Middle frontal gyrus (tissue), 1 donor: Measurements from ENCODE around the gene R3HDML.

Experiments
- DNase-seq: peaks from one replicate; pipeline ENCODE4 v3.0.0-alpha.2; 2015; ENCODE audit warnings: low spot score; ENCODE audit errors: extremely low spot score

R3HDML gene

DNA sequence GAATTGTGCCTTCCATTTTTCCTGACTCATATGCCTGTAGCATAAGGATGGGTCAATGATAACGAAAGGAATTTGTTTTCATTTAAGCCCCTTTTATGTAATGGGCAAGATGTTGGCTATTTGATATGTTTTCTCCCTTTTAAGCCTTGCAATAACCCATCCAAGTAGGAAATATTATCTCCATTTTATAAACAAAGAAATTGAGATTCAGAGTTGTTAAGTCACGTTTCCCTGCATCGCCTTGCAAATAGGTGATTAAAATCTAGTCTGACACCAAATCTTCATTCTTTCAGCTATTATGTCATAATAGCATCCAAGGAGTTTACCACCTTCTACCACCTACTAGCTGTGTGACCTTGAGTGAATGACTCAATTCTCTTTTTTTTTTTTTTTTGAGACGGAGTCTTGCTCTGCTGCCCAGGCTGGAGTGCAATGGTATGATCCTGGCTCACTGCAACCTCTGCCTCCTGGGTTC, 25.7 kb downstream of the R3HDML start:
- DNase-seq, result no peak

DNA sequence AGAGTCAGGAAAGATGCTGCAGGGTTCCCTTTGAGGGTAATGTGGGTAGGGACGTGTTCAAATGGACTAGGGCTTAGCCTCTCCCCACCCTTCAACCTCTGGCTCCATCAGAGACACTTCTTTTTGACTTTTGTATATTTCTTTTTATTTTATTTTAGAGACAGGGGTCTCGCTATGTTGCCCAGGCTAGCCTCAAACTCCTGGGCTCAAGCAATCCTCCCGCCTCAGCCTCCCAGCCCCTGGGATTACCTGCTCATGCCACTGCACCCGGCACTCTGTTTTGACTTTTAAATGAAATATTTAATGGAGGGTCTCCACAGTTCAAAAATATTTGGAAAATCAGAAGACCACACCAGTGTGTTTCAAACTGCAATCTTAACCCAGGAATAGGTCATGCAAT, 27.2 kb downstream of the R3HDML start:
- no peak for DNase-seq

DNA sequence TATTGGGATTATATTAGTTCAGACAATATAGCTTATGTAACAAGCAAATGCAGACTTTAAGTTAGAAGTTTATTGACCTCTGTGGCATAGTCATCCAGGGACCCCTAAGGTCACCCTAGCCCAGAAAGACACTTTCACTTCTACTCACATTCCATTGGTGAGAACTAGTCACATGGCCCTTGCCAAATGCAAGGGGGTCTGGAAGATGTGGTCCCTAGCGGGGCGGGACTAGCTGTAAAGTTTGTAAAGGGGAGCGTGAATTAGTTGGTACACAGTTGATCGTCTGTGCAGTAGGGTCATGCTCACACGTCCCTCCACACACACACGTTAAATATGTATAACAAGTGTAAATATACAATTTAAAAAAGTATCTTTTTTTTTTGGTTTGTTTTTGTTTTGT, 27.9 kb downstream of the R3HDML start:
- DNase-seq, result no peak

DNA sequence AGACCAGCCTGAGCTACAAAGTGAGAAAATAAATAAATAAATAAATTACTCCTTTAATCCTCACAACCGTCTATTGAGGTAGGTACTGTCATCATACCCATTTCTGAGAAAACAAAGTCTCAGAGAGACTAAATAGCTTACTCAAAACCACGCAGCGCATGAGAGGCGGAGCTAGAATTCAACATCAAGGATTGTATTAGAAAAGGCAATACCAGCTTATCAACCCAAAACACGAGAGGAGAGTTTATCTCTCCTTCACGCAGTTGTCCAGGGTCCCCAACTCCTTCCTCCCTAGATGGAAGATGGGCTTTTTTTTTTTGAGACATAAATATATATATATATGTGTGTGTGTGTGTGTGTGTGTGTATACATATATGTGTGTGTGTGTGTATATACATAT, 30.9 kb downstream of the R3HDML start:
- DNase-seq, result no peak

DNA sequence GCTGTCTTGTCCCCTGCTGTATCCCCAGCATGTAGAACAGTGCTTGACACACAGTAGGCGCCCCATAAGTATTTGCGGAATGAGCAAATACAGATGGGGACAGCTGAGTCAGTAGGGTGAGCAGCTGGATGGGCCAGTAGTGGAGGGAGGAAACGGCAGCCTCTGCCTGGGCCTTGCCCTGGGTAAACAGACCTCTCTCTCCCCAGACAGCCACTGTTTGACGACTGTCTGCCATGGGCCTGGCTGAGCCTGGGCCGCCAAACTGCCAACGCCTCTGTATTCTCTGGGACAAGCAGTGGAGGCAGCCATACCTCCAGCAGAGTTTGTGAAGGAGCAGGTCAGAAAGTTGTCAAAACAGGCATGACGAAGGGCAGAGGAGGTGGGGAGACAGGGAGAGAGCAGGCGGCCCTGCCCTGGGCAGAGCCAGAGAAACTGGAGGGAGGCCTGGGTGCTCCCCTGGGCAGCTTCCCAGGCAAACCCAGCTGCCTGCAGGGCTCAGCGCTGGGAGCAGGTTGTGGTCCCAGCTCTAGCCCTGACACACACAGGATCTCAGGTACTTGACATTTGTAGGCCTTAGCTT, 33.9 kb downstream of the R3HDML start:
- DNase-seq, result no peak

DNA sequence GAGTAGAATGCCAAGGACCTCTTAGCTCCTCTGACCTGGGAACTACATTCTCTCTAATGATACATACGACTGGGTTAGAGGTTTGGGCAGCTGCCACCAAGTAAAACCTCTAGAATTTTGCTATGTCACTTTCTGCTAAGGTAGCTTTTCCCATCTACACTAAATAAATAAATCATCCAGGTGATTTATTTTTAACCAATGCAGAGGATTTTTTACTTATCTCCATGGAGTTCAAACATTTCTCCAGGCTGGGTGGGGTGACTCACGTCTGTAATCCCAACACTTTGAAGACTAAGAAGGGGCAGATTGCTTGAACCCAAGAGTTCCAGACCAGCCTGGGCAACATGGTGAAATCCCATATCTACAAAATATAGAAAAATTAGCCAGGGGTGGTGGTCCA, 45.8 kb downstream of the R3HDML start:
- no peak for DNase-seq

DNA sequence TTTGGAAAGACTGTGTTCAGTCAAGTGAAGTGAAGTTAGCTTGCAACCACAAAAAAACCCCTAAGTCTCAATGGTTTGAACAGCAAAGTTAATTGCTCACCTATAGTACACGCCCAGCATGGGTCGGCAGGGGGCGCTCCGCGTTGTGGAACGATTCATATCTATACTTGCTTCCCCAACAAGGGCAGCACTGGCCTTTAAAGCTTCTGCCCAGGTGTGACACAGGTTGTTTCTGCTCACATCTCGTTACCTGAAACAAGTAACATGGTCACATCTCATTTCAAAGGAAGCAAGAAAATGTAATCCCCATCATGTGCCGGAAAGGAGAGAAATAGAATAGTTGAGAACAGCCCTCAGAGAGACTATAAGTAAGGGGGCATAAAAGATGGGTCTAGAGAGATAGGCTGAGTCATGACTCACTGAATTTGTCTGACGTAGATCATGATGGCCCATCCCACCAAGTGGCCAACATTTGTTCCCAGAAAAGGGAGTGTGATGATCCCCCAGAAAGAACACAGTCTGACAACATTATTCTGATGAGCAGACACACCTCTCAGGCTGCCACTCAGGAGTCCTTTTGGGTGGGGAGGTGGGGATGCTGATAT, 47.7 kb downstream of the R3HDML start:
- no peak for DNase-seq

DNA sequence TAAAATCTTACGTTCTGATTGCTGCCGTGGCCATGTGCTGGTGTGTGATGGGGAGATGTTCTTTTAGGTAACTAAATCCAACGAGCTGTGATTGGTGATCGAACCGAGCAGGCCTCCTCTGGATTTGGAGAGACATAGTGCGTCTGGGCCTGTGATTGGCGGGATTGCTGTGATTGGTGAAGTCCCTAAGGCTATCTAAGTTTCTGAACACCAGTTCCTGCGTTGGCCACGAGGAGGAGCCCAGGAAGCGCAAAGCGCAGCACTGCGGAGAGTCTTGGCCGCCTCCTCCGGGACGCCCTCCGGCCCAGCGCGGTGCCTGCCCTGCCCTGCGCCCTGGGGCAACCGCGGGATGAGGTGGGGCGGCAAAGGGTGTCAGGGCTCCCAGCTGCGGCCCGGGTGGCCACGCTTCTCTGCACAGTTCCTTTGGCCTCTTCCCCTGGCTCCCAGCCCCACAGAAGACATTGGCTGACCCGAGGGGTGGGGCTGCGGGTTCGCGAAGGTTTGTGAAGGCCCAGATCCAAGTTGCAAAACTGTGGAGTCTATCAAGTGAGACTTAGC, 51.7 kb downstream of the R3HDML start:
- peak; percentile 16 for DNase-seq

DNA sequence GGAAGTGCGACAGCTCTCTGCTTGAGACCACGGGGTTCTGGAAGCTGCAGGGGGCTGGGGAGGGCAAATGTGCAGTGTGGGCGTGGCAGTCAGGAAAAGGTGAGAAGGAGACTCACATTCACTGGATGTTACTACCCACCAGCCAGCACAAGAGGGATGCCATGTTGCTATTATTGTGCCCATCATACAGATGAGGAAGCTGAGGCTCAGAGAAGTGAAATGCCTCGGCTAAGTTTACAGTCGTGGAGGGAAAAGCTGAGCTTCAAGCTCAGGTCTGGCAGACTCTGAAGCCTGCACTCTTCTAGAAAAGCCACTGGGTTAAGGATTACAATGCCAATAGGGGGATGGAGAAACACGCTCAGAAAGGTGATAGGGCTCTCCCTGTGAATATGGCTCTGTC, 53.0 kb downstream of the R3HDML start:
- no peak for DNase-seq

DNA sequence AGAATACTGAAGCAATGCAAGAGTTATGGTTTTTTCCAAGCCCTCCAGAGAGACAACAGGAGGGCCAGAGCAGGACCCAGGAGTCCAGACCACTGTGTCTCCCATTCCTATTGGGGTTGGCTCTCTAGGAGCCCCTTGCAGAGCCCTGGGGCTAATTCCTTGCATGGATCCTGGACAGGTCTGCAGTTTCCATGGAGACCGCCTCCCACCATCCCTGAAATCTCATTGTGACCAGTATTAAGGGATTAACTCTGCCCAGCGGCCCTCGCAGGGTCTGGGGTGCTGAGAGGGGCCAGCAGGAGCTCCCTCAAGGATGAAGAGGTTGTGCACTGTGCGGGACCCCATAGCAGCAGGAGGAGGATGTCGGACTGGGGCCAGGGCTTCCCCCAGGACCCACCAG, 53.4 kb downstream of the R3HDML start:
- DNase-seq, result no peak

DNA sequence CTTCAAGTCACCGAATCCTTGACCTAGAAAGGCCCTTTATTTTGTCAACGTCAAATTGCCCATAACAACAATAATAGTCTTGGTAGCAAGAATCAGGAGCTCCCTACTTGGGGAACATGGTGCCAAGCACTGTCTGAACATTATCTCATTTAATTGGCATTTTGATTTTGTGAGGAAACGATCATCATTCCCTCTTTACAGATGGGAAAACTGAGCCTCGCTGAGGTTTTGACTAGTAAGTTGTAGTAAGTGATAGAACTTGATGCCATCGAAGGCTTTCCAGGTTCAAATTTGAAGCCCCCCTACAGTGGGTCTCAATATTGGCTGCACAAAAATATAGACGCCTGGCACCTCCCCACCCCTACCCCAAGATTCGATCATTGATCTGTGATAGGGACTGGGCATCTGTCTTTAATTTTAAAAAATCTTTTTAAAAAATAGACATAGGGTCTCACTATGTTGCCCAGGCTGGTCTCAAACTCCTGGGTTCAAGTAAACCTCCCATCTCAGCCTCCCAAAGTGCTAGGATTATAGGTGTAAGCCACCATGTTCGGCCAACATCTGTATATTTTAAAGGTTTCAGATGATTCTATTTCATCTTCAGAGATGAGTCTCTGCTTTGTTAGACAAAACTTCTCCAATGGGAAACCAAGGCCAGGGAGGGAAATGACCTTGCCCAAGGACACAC, 55.4 kb downstream of the R3HDML start:
- no peak for DNase-seq

DNA sequence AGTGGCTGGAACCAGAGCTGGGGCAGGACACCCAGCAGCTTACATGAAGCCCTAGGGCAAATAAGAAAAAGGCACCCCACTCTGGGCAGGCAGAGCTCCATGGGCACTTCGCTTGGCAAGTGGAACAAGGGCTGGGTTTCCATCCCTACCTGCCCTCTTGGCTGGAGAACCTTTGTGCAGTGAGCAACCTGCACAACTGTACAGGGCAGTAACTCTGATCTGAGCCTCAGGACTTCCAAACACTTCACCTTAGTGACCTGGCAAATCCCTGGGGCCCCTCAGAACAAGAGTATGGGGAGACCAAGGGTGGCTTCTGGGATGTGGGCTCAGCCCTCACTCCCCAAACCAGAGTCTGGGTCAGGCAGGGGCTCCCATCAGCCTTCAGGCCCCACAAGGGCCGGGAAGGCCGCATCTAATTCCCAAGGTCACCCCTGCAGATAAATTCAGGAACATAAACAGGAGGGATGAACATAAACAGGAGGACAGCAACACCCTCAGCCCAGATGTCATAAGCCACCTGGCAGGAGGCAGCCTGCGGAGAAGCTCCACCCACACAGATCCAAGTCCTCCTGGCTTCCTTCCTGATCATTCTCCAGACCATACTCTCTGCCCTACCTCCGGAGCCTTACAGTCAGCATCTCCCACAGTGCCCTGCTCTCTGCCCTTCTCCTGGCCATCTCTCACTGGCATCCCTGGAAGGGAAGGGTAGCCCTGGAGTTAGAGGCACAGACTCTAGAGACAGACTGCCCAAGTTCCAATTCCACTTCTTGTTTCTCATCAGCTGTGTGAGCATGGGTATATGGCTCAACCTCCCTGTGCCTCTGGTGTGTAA, 56.1 kb downstream of the R3HDML start:
- DNase-seq, result no peak

DNA sequence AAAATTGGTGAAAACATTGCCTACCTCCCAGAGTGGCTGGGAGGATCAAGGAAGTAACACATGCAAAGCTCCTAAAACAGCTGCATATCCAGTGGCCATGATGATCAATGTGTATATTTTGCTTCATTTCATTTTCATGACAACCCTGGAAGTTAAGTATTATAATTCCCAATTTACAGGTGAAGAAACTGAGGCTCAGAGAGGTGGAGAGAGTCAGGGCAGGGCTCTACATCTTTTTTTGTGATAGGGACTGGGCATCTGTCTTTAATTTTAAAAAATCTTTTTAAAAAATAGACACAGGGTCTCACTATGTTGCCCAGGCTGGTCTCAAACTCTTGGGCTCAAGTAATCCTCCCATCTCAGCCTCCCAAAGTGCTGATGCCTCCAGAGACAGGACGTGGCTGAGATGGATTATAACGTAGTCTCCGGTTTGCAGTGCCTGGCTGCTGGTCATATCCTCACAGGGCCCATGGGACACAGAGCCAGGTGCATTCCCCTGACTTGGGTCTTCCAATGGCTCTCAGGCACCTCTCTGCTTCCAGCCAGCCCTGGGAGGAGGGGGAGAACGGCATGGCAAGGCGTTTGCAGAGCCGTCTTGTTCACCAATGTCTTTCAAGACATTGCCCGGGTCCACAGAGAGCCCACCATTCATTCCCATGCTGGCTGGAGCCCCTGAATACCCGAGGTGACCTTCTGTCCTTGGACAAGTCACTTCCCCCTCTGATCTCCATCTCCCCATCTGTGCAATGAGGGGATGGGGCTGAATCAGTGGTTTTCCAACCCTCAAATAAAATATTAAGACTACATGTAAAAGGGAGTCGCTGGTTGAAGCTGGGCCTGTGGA, 57.0 kb downstream of the R3HDML start:
- DNase-seq, result no peak

DNA sequence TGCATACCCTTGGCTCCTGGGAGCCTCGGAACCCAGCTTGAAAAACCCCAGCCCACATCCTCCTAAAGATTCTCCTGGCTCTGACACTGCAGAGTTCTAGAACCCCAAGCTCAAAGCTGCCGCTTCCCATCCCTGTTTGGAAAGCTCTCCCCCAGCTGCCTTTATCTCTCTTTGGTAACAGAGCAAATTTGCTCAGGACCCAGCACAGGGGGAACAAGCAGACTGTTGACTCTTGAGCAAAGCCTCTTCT, 57.5 kb downstream of the R3HDML start:
- DNase-seq, result no peak

DNA sequence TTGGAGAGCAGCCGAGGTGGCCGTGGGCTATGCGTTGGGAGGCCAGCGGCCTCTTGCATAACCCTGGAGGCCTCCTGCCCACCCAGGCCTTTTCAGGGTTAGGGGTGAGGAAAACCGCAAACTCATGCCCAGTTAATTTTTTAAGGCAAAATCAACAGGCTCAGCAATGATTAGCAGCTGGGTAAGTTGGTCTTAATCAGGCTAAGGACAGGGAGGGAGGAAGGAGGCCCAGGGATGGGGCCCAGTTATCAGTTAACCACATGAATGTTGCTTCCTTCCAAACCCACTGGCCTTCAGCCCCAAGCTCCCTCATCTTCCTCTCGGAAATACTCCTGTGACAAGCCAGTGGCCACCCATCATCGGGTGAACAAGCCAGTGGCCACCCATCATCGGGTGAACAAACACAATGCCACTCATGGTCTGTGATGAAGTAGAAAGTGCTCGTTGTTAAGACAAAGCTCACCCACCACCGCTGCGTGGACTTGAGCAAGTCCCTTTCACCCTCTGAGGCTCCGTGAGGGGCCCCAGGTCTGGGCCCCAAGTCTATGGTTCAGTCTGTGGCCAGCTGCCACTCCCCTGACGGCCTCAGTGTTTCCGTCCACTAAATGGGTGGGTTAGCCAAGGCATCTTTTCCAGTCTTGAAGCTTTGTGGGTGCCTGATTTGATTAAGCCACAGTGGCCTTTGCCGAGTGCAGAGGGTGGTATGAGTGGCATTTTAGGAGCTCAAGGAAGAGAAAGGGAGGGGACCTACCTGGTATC, 58.0 kb downstream of the R3HDML start:
- DNase-seq, result no peak

DNA sequence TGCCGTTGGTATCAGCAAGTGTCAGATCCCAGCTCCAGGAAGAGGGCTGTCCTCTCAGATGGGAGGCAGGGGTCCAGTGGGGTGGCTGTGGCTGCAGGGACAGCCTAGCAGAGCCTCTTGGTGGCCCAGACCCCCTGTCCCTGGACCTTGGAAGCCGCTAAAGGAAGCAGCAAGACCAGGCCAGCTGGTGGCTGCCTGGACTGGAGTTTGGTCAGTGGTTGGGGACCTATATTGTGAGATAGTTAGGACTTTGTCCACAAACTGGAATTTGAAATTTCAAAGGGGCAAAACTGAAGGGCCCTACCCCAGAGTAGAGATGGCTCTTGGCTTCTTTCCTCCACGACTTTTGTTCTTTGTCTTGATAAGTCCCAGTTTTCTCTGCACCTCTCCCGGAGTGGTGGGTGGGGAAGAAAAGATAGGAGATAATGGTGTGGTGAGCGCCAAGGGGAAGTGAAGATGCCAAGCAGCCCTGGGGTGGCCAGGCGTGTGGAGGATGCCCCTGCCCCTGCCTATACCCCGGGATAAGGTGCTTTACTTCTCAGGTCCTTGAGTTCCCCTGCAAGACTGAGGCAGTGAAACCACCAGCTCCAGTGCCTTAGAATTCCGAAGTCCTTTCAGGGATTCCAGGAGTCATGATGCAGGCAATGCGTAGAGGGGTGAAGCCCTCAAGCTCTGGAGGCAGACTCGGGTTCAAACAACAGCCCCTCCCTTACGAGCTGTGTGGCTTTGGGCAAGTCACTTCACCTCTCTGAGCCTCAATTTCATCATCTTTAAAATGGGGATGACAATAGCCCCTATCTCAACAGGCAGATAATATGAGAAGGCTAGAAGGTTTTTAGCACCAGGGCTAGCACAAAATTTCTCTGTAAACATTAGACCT, 58.9 kb downstream of the R3HDML start:
- DNase-seq, result no peak

DNA sequence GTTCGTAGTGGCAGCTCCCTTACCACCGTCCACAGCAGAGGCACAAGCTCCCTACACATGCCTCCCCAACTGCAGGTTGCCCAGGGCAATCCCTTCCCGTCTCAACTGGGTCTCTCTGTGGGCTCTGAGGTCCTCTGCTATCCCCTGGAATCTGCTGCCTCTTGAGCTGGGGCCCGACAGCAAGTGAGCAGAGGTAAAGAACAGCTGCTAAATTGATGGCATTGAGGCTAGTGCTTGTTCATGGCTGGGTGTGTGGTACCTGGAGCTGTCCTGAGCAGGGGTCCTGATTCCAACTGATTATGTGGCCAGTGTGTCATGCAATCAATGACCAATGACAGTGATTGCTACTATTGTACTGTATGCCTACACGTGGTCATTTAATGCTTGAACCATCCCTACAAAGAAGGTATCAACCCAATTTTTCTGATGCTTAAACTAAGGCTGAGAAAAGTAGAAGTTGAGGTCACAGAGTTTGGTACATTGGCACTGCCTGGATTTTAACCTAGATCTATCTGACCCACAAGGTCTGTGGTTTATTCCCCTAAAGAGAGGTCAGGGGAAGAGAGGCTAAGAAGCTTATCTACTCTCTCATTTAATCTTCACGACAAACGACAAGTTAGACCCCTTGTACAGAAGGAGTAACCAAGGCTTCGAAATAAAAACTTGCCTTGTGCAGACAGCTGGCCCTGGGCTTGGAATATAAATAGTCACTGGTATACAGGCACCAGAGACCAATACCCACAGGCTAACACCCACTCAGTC, 59.7 kb downstream of the R3HDML start:
- no peak for DNase-seq

DNA sequence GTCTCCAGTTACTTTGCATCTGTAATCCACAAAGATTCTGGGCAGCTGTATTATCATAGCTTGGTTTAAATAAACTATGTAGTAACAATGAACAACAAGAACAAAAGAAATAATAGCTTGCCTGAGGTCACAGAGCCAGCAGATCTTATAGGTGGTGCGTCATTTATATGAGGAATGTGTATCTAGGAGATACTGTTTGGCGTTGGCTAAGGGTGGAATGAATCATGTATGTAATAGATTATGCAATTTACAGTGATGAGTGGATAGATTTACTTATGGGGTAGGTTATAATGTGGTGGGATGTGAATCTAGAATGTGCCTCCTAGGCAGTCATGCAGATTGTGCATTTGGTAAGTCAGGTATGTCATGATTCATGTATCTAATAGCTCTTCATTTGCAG, 61.5 kb downstream of the R3HDML start:
- no peak for DNase-seq

DNA sequence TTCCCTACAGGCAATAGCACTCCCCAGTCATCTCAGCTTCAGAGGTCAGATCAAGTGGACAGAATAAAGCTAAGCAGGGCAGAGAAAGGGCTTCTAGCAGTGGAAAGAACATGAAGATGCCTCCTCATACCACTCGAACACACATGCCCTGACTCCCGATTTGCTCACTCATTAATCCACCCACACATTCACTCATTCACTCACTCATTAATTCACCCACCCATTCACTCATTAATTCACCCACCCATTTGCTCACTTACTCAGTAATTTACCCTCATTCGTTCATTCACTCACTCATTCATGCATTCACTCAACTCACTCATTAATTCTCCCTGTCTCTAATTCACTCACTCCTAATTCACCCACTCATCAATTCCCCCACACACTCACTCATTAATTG, 62.6 kb downstream of the R3HDML start:
- no peak for DNase-seq
